C4-2B (cell line): ENCODE measurements around the gene FAM110D.

Experiments used
- CTCF ChIP-seq: fragments of 450-650 bp; conservative IDR thresholded peaks from 2 replicates; pipeline ENCODE4 v1.5.1; 2017; ENCODE audit warnings: mild to moderate bottlenecking
- ZFX ChIP-seq: fragments of 450-650 bp; IDR thresholded peaks from 2 replicates; pipeline ENCODE4 v1.6.1; 2017

GRCh38 chr1:26166719-26167281 is 7.9 kb downstream of the FAM110D start:
- TF ChIP-seq CTCF, result no peak
- no peak for TF ChIP-seq ZFX
